ENCODE results near the gene PTPN7. TPM values are rescaled to one million over a fixed set of nuclear protein-coding genes. Genes with fewer than 3 reads are reported as not detected.

PTPN7 gene
- total RNA-seq, 6 donors from 2014 or later: 4.6 to 9.3 (median 7.7) TPM

- H3K27me3 ChIP-seq: peaks cover 0 to 4% (median 0%) of the 10 kb centered on the region in 4 donors
- DNase-seq (no peak), ATAC-seq (ENCODE audit: low FRiP score in 2 of 2) (no peak)
- 73 to 81% methylated on average over 13 of the region's 13 CpGs for WGBS, 2 donors
- no peak overlapping the region for H3K4me3 ChIP-seq
- no peak overlapping the region for H3K27ac ChIP-seq
- no peak for TF ChIP-seq EP300 (IDR thresholded peaks at IDR 0.05)
- TF ChIP-seq, protein P1, sequence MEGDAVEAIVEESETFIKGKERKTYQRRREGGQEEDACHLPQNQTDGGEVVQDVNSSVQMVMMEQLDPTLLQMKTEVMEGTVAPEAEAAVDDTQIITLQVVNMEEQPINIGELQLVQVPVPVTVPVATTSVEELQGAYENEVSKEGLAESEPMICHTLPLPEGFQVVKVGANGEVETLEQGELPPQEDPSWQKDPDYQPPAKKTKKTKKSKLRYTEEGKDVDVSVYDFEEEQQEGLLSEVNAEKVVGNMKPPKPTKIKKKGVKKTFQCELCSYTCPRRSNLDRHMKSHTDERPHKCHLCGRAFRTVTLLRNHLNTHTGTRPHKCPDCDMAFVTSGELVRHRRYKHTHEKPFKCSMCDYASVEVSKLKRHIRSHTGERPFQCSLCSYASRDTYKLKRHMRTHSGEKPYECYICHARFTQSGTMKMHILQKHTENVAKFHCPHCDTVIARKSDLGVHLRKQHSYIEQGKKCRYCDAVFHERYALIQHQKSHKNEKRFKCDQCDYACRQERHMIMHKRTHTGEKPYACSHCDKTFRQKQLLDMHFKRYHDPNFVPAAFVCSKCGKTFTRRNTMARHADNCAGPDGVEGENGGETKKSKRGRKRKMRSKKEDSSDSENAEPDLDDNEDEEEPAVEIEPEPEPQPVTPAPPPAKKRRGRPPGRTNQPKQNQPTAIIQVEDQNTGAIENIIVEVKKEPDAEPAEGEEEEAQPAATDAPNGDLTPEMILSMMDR (IDR thresholded peaks at IDR 0.05): no peak
- no peak for TF ChIP-seq POLR2AphosphoS5 (IDR thresholded peaks at IDR 0.05)
- no peak for TF ChIP-seq POLR2A (IDR thresholded peaks at IDR 0.05)
- H3K9me3 ChIP-seq: no peaks in the 10 kb centered on the region
- peaks cover 4 to 10% (median 8%) of the 10 kb centered on the region in 4 donors for H3K4me1 ChIP-seq
- no peaks in the 10 kb centered on the region for H3K36me3 ChIP-seq
Observed at GRCh38 chr1:202203238-202204039, 43.0 kb upstream of the PTPN7 start.

GRCh38 chr1:202202500-202203168, 42.2 kb upstream of the PTPN7 start:
- no peak overlapping the region for H3K4me3 ChIP-seq
- no peaks in the 10 kb centered on the region for H3K9me3 ChIP-seq
- ATAC-seq (ENCODE audit: low FRiP score in 2 of 2): no peak
- WGBS, 2 donors: 85 to 88% methylated on average over 6 to 7 of the region's 7 CpGs
- no peaks in the 10 kb centered on the region for H3K36me3 ChIP-seq
- peaks cover 0 to 4% (median 0%) of the 10 kb centered on the region in 4 donors for H3K27me3 ChIP-seq
- no peak for DNase-seq
- TF ChIP-seq POLR2AphosphoS5 (IDR thresholded peaks at IDR 0.05): no peak
- TF ChIP-seq, protein P1 (IDR thresholded peaks at IDR 0.05): no peak
- TF ChIP-seq POLR2A (IDR thresholded peaks at IDR 0.05): no peak
- TF ChIP-seq EP300 (IDR thresholded peaks at IDR 0.05): no peak
- peaks cover 4 to 10% (median 8%) of the 10 kb centered on the region in 4 donors for H3K4me1 ChIP-seq
- H3K27ac ChIP-seq: no peak overlapping the region

DNA sequence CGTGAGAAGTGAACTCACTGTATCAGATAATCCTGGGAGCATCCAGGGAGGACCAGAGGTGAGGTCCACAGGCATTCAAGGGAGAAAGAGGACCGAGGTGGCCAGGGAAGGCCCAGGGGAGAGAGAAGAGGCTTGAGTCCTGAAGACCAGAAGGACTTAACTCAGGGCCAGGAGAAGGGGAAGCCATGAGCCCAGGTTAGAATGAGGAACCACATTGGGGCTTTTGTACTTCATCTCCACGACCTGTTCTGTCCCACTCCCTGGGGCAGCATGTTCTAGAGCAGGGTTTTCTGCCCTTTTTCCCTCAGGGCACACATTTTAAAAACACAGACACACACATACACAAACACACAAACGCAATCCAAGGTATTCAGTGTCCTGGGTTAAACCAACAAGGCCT, 41.6 kb upstream of the PTPN7 start:
- Histone ChIP-seq H3K4me3 (no peak overlapping the region), H3K27ac (no peak overlapping the region), H3K9me3 (no peaks in the 10 kb centered on the region), H3K36me3 (no peaks in the 10 kb centered on the region), H3K27me3 (peaks cover 0 to 4% (median 0%) of the 10 kb centered on the region in 4 donors), H3K4me1 (peaks cover 4 to 8% (median 7%) of the 10 kb centered on the region in 4 donors)
- TF ChIP-seq POLR2AphosphoS5 (IDR thresholded peaks at IDR 0.05) (no peak), POLR2A (IDR thresholded peaks at IDR 0.05) (no peak), EP300 (IDR thresholded peaks at IDR 0.05) (no peak)
- TF ChIP-seq, protein P1 (IDR thresholded peaks at IDR 0.05): no peak
- ATAC-seq (ENCODE audit: low FRiP score in 2 of 2) (no peak), DNase-seq (no peak)
- WGBS, 2 donors: 60 to 82% methylated on average over 4 of the region's 4 CpGs

GRCh38 chr1:202201266-202201665, 40.9 kb upstream of the PTPN7 start:
- H3K27me3 ChIP-seq: peaks cover 0 to 4% (median 0%) of the 10 kb centered on the region in 4 donors
- WGBS, 2 donors: 65 to 70% methylated on average over 3 of the region's 3 CpGs
- ATAC-seq (ENCODE audit: low FRiP score in 2 of 2): no peak
- DNase-seq: no peak
- no peaks in the 10 kb centered on the region for H3K9me3 ChIP-seq
- no peak overlapping the region for H3K4me3 ChIP-seq
- TF ChIP-seq POLR2AphosphoS5 (IDR thresholded peaks at IDR 0.05): no peak
- H3K4me1 ChIP-seq: peaks cover 4 to 8% (median 7%) of the 10 kb centered on the region in 4 donors
- no peaks in the 10 kb centered on the region for H3K36me3 ChIP-seq
- H3K27ac ChIP-seq: no peak overlapping the region

- Histone ChIP-seq H3K27ac (no peak overlapping the region), H3K9me3 (no peaks in the 10 kb centered on the region), H3K4me1 (peaks cover 4 to 8% (median 7%) of the 10 kb centered on the region in 4 donors), H3K27me3 (peaks cover 0 to 4% (median 0%) of the 10 kb centered on the region in 4 donors), H3K36me3 (no peaks in the 10 kb centered on the region), H3K4me3 (no peak overlapping the region)
- TF ChIP-seq EP300 (IDR thresholded peaks at IDR 0.05) (no peak), POLR2A (IDR thresholded peaks at IDR 0.05) (no peak), POLR2AphosphoS5 (IDR thresholded peaks at IDR 0.05) (no peak)
- TF ChIP-seq, protein P1 (IDR thresholded peaks at IDR 0.05): no peak
- DNase-seq (peak in 1 of 2 donors; percentile 59), ATAC-seq (ENCODE audit: low FRiP score in 2 of 2) (no peak)
- WGBS, 2 donors: 91 to 100% methylated on average over 1 to 8 of the region's 8 CpGs
Observed at GRCh38 chr1:202200669-202201068, 40.3 kb upstream of the PTPN7 start.
